ENCODE measurements around the gene KRTAP10-10. TPM values are rescaled to one million over a fixed set of nuclear protein-coding genes. Genes with fewer than 3 reads are reported as not detected.

Gene KRTAP10-10
- polyA plus RNA-seq, 1 donor (not counting 4 experiments of a cell fraction or from before 2014, with no cell fraction given): not detected

GRCh38 chr21:44681152-44681551, 44.0 kb downstream of the KRTAP10-10 start:
- DNase-seq (ENCODE audit: low read depth, low spot score): no peak
- Histone ChIP-seq H3K36me3 (ENCODE audit: control insufficient read depth in 2 of 2, extremely low read depth in 1 of 2, insufficient read depth in 2 of 2, low read length in 2 of 2) (no peaks in the 10 kb centered on the region), H3K4me2 (ENCODE audit: control insufficient read depth, extremely low read depth, insufficient read depth, low read depth, low read length) (no peak overlapping the region), H2AFZ (ENCODE audit: control insufficient read depth, low read length) (no peak overlapping the region), H3K27me3 (ENCODE audit: control insufficient read depth, extremely low read depth, insufficient read depth, low read length) (no peaks in the 10 kb centered on the region), H3K4me1 (ENCODE audit: control insufficient read depth, extremely low read depth, insufficient read depth, low read length) (no peaks in the 10 kb centered on the region), H3K27ac (ENCODE audit: control insufficient read depth, insufficient read depth, low read length) (no peak overlapping the region), H3K4me3 (ENCODE audit: control insufficient read depth in 2 of 3, extremely low read depth in 1 of 3, insufficient read depth in 2 of 3, low read depth in 1 of 3, low read length in 3 of 3) (no peak overlapping the region), H3K9ac (ENCODE audit: control insufficient read depth, extremely low read depth, insufficient read depth, low read length) (no peak overlapping the region), H3K9me3 (ENCODE audit: control insufficient read depth, low read depth, low read length) (no peaks in the 10 kb centered on the region), H4K20me1 (ENCODE audit: control insufficient read depth, extremely low read depth, insufficient read depth, low read length) (no peaks in the 10 kb centered on the region), H3K79me2 (ENCODE audit: control insufficient read depth, insufficient read depth, low read length) (no peaks in the 10 kb centered on the region), H3K9me1 (ENCODE audit: control insufficient read depth, extremely low read depth, insufficient read depth, low read length) (no peaks in the 10 kb centered on the region)
- no peak for TF ChIP-seq EZH2 (IDR thresholded peaks at IDR 0.05; ENCODE audit: low read length)
- TF ChIP-seq, protein P1, sequence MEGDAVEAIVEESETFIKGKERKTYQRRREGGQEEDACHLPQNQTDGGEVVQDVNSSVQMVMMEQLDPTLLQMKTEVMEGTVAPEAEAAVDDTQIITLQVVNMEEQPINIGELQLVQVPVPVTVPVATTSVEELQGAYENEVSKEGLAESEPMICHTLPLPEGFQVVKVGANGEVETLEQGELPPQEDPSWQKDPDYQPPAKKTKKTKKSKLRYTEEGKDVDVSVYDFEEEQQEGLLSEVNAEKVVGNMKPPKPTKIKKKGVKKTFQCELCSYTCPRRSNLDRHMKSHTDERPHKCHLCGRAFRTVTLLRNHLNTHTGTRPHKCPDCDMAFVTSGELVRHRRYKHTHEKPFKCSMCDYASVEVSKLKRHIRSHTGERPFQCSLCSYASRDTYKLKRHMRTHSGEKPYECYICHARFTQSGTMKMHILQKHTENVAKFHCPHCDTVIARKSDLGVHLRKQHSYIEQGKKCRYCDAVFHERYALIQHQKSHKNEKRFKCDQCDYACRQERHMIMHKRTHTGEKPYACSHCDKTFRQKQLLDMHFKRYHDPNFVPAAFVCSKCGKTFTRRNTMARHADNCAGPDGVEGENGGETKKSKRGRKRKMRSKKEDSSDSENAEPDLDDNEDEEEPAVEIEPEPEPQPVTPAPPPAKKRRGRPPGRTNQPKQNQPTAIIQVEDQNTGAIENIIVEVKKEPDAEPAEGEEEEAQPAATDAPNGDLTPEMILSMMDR (optimal IDR thresholded peaks at IDR 0.05 in 1 of 3, IDR thresholded peaks at IDR 0.05 in 1 of 3, conservative IDR thresholded peaks at IDR 0.05 in 1 of 3; ENCODE audit: extremely low read depth in 1 of 3, insufficient read depth in 2 of 3, low read length in 3 of 3): no peak
- no peak for FAIRE-seq
- dilution Hi-C loops (cut with MboI; ENCODE audit: extremely low pct_ligation_motif_present, low sequenced_read_pairs): no loop called here

DNA sequence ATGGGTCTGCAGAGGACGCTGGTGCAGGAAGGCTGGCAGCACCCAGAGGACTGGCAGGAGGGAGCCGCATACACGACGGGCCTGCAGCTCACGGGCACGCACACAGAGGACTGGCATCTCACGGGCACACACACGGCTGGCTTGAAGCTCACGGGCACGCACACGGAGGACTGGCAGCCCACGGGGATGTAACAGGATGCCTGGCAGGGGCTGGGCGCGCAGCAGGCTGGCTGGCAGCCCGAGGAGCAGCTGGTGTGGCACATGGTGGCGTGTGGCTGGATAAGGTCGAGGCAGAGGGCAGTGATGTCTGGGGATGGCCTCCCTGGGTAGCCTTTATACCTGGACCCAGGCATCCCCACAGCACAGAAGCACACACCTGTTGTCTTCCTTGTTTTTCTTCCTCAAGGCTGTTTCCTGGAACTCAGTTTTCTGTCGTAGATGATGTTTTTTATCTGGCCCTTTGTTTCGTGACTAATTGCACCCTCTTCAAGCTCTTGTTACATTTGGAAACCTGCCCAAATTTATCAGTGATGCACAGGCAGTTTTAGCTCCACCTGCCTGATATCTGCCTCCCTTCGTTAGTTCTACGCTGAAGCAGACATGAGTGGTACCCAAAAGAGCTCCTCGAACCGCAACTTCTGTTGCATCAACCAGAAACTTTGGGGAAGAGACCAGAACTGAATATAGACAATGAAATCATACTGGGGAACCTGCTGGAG, 44.9 kb downstream of the KRTAP10-10 start, which contains the start of gene KRTAP12-1:
Gene KRTAP12-1, minus strand, starts transcription at position 303 of the 719 bp plus-strand sequence. Its CDS starts 40 bp downstream, at position 263.
- H3K4me3 ChIP-seq (ENCODE audit: control insufficient read depth in 2 of 3, extremely low read depth in 1 of 3, insufficient read depth in 2 of 3, low read depth in 1 of 3, low read length in 3 of 3): no peak within 1 kb of the TSS
- no peaks in the 10 kb centered on the region for H3K27me3 ChIP-seq (ENCODE audit: control insufficient read depth, extremely low read depth, insufficient read depth, low read length)
- DNase-seq (ENCODE audit: low read depth, low spot score): no peak
- H3K9me3 ChIP-seq (ENCODE audit: control insufficient read depth, low read depth, low read length): no peaks in the 10 kb centered on the region
- H3K9me1 ChIP-seq (ENCODE audit: control insufficient read depth, extremely low read depth, insufficient read depth, low read length): no peaks in the 10 kb centered on the region
- dilution Hi-C loops (cut with MboI; ENCODE audit: extremely low pct_ligation_motif_present, low sequenced_read_pairs): no loop called here
- H2AFZ ChIP-seq (ENCODE audit: control insufficient read depth, low read length): no peak within 1 kb of the TSS
- TF ChIP-seq EZH2 (IDR thresholded peaks at IDR 0.05; ENCODE audit: low read length): no peak
- TF ChIP-seq, protein P1 (optimal IDR thresholded peaks at IDR 0.05 in 1 of 3, IDR thresholded peaks at IDR 0.05 in 1 of 3, conservative IDR thresholded peaks at IDR 0.05 in 1 of 3; ENCODE audit: extremely low read depth in 1 of 3, insufficient read depth in 2 of 3, low read length in 3 of 3): no peak
- H4K20me1 ChIP-seq (ENCODE audit: control insufficient read depth, extremely low read depth, insufficient read depth, low read length): no peaks in the 10 kb centered on the region
- no peak within 1 kb of the TSS for H3K9ac ChIP-seq (ENCODE audit: control insufficient read depth, extremely low read depth, insufficient read depth, low read length)
- FAIRE-seq: no peak
- no peaks in the 10 kb centered on the region for H3K79me2 ChIP-seq (ENCODE audit: control insufficient read depth, insufficient read depth, low read length)
- H3K27ac ChIP-seq (ENCODE audit: control insufficient read depth, insufficient read depth, low read length): no peak within 1 kb of the TSS
- no peaks in the 10 kb centered on the region for H3K36me3 ChIP-seq (ENCODE audit: control insufficient read depth in 2 of 2, extremely low read depth in 1 of 2, insufficient read depth in 2 of 2, low read length in 2 of 2)
- H3K4me2 ChIP-seq (ENCODE audit: control insufficient read depth, extremely low read depth, insufficient read depth, low read depth, low read length): no peak within 1 kb of the TSS
- H3K4me1 ChIP-seq (ENCODE audit: control insufficient read depth, extremely low read depth, insufficient read depth, low read length): no peaks in the 10 kb centered on the region

Measured in keratinocyte (primary cell).